Trophoblast cell (in vitro differentiated cells and primary cell): ENCODE results near the gene FN3KRP.

Experiments
- DNase-seq, 2 donors: peaks; one replicate each; pipeline ENCODE4 v3.0.0-alpha.2; 2016
- H2AFZ ChIP-seq: 2 replicates; pipeline ENCODE4 v1.6.1; 2013; ENCODE audit warnings: low read length, moderate library complexity, mild to moderate bottlenecking; ENCODE audit not compliant: insufficient read depth, poor library complexity
- H2AK5ac ChIP-seq: 2 replicates; pipeline ENCODE4 v1.6.1; 2013; ENCODE audit warnings: mild to moderate bottlenecking, low read length
- H2BK120ac ChIP-seq: 2 replicates; pipeline ENCODE4 v1.6.1; 2013; ENCODE audit warnings: low read length, mild to moderate bottlenecking, moderate library complexity; ENCODE audit not compliant: insufficient read depth, poor library complexity
- H2BK12ac ChIP-seq: 2 replicates; pipeline ENCODE4 v1.6.1; 2013; ENCODE audit warnings: mild to moderate bottlenecking, low read length, moderate library complexity
- H2BK5ac ChIP-seq: 2 replicates; pipeline ENCODE4 v1.6.1; 2013; ENCODE audit warnings: low read length, low read depth, moderate library complexity, mild to moderate bottlenecking; ENCODE audit not compliant: poor library complexity
- H3K14ac ChIP-seq: 2 replicates; pipeline ENCODE4 v1.6.1; 2013; ENCODE audit warnings: mild to moderate bottlenecking, low read length
- H3K18ac ChIP-seq: 2 replicates; pipeline ENCODE4 v1.6.1; 2013; ENCODE audit warnings: mild to moderate bottlenecking, low read length
- H3K23ac ChIP-seq: 2 replicates; pipeline ENCODE4 v1.6.1; 2013; ENCODE audit warnings: low read length
- H3K27ac ChIP-seq: 2 replicates; pipeline ENCODE4 v1.5.1; 2013; ENCODE audit warnings: low read depth, mild to moderate bottlenecking, inconsistent platforms, low read length, moderate library complexity
- H3K27me3 ChIP-seq: 2 replicates; pipeline ENCODE4 v1.6.1; 2013; ENCODE audit warnings: inconsistent platforms, mild to moderate bottlenecking, low read length, moderate library complexity; ENCODE audit not compliant: insufficient read depth
- H3K36me3 ChIP-seq, 2 experiments: 1 replicate in 1 of 2; 2 replicates in 1 of 2; pipeline ENCODE4 v1.6.1; 2013; ENCODE audit warnings: low read length in 2 of 2, mild to moderate bottlenecking in 2 of 2, moderate library complexity in 1 of 2; ENCODE audit not compliant: insufficient read depth in 2 of 2, control insufficient read depth in 1 of 2
- H3K4ac ChIP-seq: 2 replicates; pipeline ENCODE4 v1.6.1; 2013; ENCODE audit warnings: low read depth, mild to moderate bottlenecking, low read length, moderate library complexity
- H3K4me1 ChIP-seq, 2 experiments: 1 replicate in 1 of 2; 2 replicates in 1 of 2; pipeline ENCODE4 v1.6.1; 2013; ENCODE audit warnings: low read length in 2 of 2, mild to moderate bottlenecking in 2 of 2, moderate library complexity in 1 of 2; ENCODE audit not compliant: insufficient read depth in 2 of 2, control insufficient read depth in 1 of 2
- H3K4me2 ChIP-seq: 2 replicates; pipeline ENCODE4 v1.6.1; 2013; ENCODE audit warnings: inconsistent platforms, mild to moderate bottlenecking, low read length, moderate library complexity
- H3K4me3 ChIP-seq: 2 replicates; pipeline ENCODE4 v1.5.1; 2013; ENCODE audit warnings: mild to moderate bottlenecking, low read depth, low read length, inconsistent platforms
- H3K79me1 ChIP-seq: one replicate; pipeline ENCODE4 v1.6.1; 2013; ENCODE audit warnings: low read length
- H3K79me2 ChIP-seq: 2 replicates; pipeline ENCODE4 v1.6.1; 2013; ENCODE audit warnings: low read length, mild to moderate bottlenecking; ENCODE audit not compliant: control insufficient read depth, insufficient read depth, poor library complexity
- H3K9ac ChIP-seq: 2 replicates; pipeline ENCODE4 v1.6.1; 2013; ENCODE audit warnings: mild to moderate bottlenecking, low read length
- H3K9me3 ChIP-seq: 2 replicates; pipeline ENCODE4 v1.6.1; 2013; ENCODE audit warnings: low read depth, mild to moderate bottlenecking, control low read depth, inconsistent platforms, low read length; ENCODE audit not compliant: insufficient read depth
- H4K12ac ChIP-seq: 2 replicates; pipeline ENCODE4 v1.6.1; 2013; ENCODE audit warnings: low read depth, mild to moderate bottlenecking, low read length, moderate library complexity
- H4K8ac ChIP-seq: 2 replicates; pipeline ENCODE4 v1.6.1; 2013; ENCODE audit warnings: low read depth, mild to moderate bottlenecking, low read length, moderate library complexity
- H4K91ac ChIP-seq: one replicate; pipeline ENCODE4 v1.6.1; 2013; ENCODE audit warnings: low read depth, mild to moderate bottlenecking, low read length, moderate library complexity
- WGBS: extraction: QIAGEN DNeasy Blood & Tissue Kit; methylation state at CpG from one replicate; pipeline ENCODE4 v1.1.7; 2013; ENCODE audit warnings: missing lambda C conversion rate; ENCODE audit not compliant: insufficient read length, insufficient coverage; ENCODE audit errors: extremely low coverage; 5-methylcytosine and 5-hydroxymethylcytosine counted together

Gene FN3KRP

DNA sequence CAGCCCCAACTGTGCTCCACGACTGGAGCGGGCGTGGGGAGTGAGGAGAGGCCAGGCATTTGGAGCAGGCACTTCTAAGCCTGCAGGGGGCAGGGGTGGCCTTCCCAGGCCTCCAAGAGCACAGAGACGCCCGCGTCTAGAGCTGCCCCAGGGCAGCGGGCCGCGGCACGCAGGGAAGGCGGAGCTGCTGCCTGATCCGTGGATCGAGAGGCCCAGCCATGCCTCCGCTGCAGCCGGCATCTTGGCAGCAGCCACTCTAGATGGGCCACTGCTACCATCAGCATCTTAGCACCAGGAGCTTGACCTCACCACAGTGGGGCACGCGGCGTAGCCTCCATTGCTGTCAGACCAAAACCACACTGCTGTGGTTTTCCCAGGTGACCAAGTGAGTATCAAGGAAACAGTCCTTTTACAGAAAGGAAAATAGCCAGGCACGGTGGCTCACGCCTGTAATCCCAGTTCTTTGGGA is 47.8 kb upstream of the FN3KRP start:
- H2AFZ ChIP-seq = peak overlapping the region; percentile 28
- no peaks in the 10 kb centered on the region for H3K79me1 ChIP-seq
- no CpG with 5 or more reads among the region's 20 CpGs for WGBS
- peaks cover 3% of the 10 kb centered on the region for H3K9me3 ChIP-seq
- H3K79me2 ChIP-seq = no peaks in the 10 kb centered on the region
- H3K14ac ChIP-seq = no peak overlapping the region
- H4K12ac ChIP-seq = no peak overlapping the region
- no peak overlapping the region for H3K4me3 ChIP-seq
- H2BK12ac ChIP-seq = no peak overlapping the region
- DNase-seq = peak; percentile 71 to 88
- no peak overlapping the region for H2BK5ac ChIP-seq
- no peak overlapping the region for H2AK5ac ChIP-seq
- no peak overlapping the region for H4K91ac ChIP-seq
- no peak overlapping the region for H3K9ac ChIP-seq
- no peak overlapping the region for H2BK120ac ChIP-seq
- H3K4me2 ChIP-seq = peak overlapping the region; percentile 24
- no peak overlapping the region for H4K8ac ChIP-seq
- H3K4ac ChIP-seq = no peak overlapping the region
- H3K27me3 ChIP-seq = no peaks in the 10 kb centered on the region
- no peak overlapping the region for H3K27ac ChIP-seq
- no peaks in the 10 kb centered on the region for H3K36me3 ChIP-seq
- H3K4me1 ChIP-seq = peaks cover 0 to 3% of the 10 kb centered on the region in 2 experiments
- H3K18ac ChIP-seq = no peak overlapping the region
- no peak overlapping the region for H3K23ac ChIP-seq

GRCh38 chr17:82670661-82671450 is 45.6 kb upstream of the FN3KRP start:
- Histone ChIP-seq H4K8ac (no peak overlapping the region), H3K4me2 (no peak overlapping the region), H3K4ac (no peak overlapping the region), H3K18ac (no peak overlapping the region), H3K14ac (no peak overlapping the region), H3K23ac (no peak overlapping the region), H2AFZ (no peak overlapping the region), H4K12ac (no peak overlapping the region), H2AK5ac (no peak overlapping the region), H3K4me3 (no peak overlapping the region), H3K27me3 (no peaks in the 10 kb centered on the region), H3K4me1 (peaks cover 0 to 3% of the 10 kb centered on the region in 2 experiments), H3K79me2 (no peaks in the 10 kb centered on the region), H3K79me1 (no peaks in the 10 kb centered on the region), H2BK12ac (no peak overlapping the region), H3K27ac (no peak overlapping the region), H3K9me3 (peaks cover 3% of the 10 kb centered on the region), H4K91ac (no peak overlapping the region), H2BK120ac (no peak overlapping the region), H2BK5ac (no peak overlapping the region), H3K36me3 (no peaks in the 10 kb centered on the region), H3K9ac (peak overlapping the region; percentile 13)
- 100% methylated on average over 2 of the region's 19 CpGs for WGBS
- no peak for DNase-seq

DNA sequence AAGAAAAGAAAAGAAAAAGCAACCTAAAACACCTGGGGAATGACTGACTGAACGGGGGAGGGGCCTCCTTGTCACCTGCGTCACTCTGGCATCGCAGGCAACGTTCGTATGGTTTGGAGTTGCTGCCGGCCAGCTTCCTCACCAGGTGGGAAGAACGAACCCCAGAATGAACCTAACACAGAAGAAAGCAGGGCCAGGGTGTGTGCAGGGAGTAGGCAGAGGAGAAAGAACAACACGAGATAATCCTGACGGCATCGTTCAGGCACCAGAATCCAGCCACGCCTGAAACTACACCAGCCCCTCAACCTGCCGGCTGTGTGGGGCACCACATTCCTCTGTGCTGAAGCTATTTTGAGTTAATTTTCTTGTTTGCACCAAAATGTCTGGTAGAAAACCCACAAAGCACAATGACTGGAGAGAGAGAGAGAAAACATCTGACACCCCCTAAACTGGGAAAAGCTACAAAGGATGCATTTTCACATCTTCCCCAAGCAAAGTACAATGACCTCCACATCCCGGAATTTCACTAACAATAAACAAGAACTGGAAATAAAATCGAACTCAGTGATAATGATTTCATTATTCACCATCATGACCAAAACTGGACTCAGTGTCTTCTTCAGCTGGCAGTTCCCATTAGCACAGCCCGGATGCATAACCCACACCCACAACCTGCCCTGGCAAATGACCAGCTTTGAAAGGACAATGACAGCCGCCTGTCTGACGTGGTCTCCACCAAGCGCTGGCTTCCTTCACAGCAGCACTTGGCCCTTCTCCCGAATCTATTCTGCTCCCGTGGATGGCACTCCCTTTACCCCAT is 41.6 kb upstream of the FN3KRP start:
- no peaks in the 10 kb centered on the region for H3K4me1 ChIP-seq
- H4K12ac ChIP-seq = no peak overlapping the region
- no CpG with 5 or more reads among the region's 20 CpGs for WGBS
- H3K14ac ChIP-seq = no peak overlapping the region
- H3K9ac ChIP-seq = no peak overlapping the region
- H4K8ac ChIP-seq = no peak overlapping the region
- no peak overlapping the region for H3K4me3 ChIP-seq
- no peak overlapping the region for H2BK120ac ChIP-seq
- H3K79me2 ChIP-seq = no peaks in the 10 kb centered on the region
- no peak overlapping the region for H2AFZ ChIP-seq
- DNase-seq = no peak
- H3K27me3 ChIP-seq = no peaks in the 10 kb centered on the region
- H3K23ac ChIP-seq = no peak overlapping the region
- no peak overlapping the region for H2AK5ac ChIP-seq
- H3K36me3 ChIP-seq = no peaks in the 10 kb centered on the region
- no peak overlapping the region for H2BK12ac ChIP-seq
- no peak overlapping the region for H2BK5ac ChIP-seq
- no peak overlapping the region for H3K27ac ChIP-seq
- no peak overlapping the region for H3K4ac ChIP-seq
- H3K18ac ChIP-seq = no peak overlapping the region
- no peak overlapping the region for H4K91ac ChIP-seq
- H3K4me2 ChIP-seq = no peak overlapping the region
- peaks cover 3% of the 10 kb centered on the region for H3K9me3 ChIP-seq
- no peaks in the 10 kb centered on the region for H3K79me1 ChIP-seq

- Histone ChIP-seq H3K18ac (no peak overlapping the region), H2BK120ac (no peak overlapping the region), H3K4me1 (no peaks in the 10 kb centered on the region), H2AFZ (no peak overlapping the region), H3K23ac (no peak overlapping the region), H3K79me1 (no peaks in the 10 kb centered on the region), H3K14ac (no peak overlapping the region), H4K91ac (no peak overlapping the region), H3K4me3 (no peak overlapping the region), H3K79me2 (no peaks in the 10 kb centered on the region), H3K4me2 (no peak overlapping the region), H2BK5ac (no peak overlapping the region), H3K27ac (no peak overlapping the region), H4K8ac (no peak overlapping the region), H4K12ac (no peak overlapping the region), H3K36me3 (no peaks in the 10 kb centered on the region), H3K4ac (no peak overlapping the region), H2AK5ac (no peak overlapping the region), H3K9ac (no peak overlapping the region), H3K9me3 (peaks cover 5% of the 10 kb centered on the region), H3K27me3 (no peaks in the 10 kb centered on the region), H2BK12ac (no peak overlapping the region)
- no peak for DNase-seq
- WGBS = no CpG with 5 or more reads among the region's 18 CpGs
Observed at GRCh38 chr17:82675476-82676245, 40.8 kb upstream of the FN3KRP start.
